KMS-11 (cell line): Measurements from ENCODE around the gene P4HB.

ENCODE experiments used
- H2AFZ ChIP-seq: fragments of 200-600 bp; sonication (generic); 2 replicates; pipeline ENCODE4 v1.6.1; 2016; ENCODE audit warnings: antibody characterized with exemption, mixed run types, low read depth
- H3K27ac ChIP-seq: fragments of 200-600 bp; sonication (generic); 2 replicates; pipeline ENCODE4 v1.6.1; 2016; ENCODE audit warnings: mild to moderate bottlenecking, mixed run types
- H3K27me3 ChIP-seq: fragments of 200-600 bp; sonication (generic); 2 replicates; pipeline ENCODE4 v1.6.1; 2017; ENCODE audit warnings: mild to moderate bottlenecking, low read depth, mixed run types, moderate library complexity; ENCODE audit not compliant: insufficient read depth
- H3K36me3 ChIP-seq: fragments of 200-600 bp; sonication (generic); 2 replicates; pipeline ENCODE4 v1.6.1; 2017; ENCODE audit warnings: mild to moderate bottlenecking, mixed run types; ENCODE audit not compliant: insufficient read depth
- H3K4me1 ChIP-seq: fragments of 200-600 bp; sonication (generic); 2 replicates; pipeline ENCODE4 v1.6.1; 2016; ENCODE audit warnings: mild to moderate bottlenecking, low read depth, mixed run types; ENCODE audit not compliant: poor library complexity, severe bottlenecking
- H3K4me2 ChIP-seq: fragments of 200-600 bp; sonication (generic); 2 replicates; pipeline ENCODE4 v1.7.0; 2016; ENCODE audit warnings: mild to moderate bottlenecking, mixed run types
- H3K4me3 ChIP-seq: fragments of 200-600 bp; sonication (generic); IDR thresholded peaks from 2 replicates; pipeline ENCODE4 v1.6.1; 2017; ENCODE audit warnings: low read depth, low read length, mixed read lengths; ENCODE audit not compliant: insufficient read depth
- H3K79me2 ChIP-seq: fragments of 200-600 bp; sonication (generic); 2 replicates; pipeline ENCODE4 v1.6.1; 2016; ENCODE audit warnings: low read depth, mixed run types; ENCODE audit not compliant: insufficient read depth
- H3K9ac ChIP-seq: fragments of 200-600 bp; sonication (generic); 2 replicates; pipeline ENCODE4 v1.6.1; 2016; ENCODE audit warnings: mild to moderate bottlenecking, mixed run types
- H4K20me1 ChIP-seq: fragments of 200-600 bp; sonication (generic); 2 replicates; pipeline ENCODE4 v1.6.1; 2016; ENCODE audit warnings: mild to moderate bottlenecking, mixed run types; ENCODE audit not compliant: insufficient read depth
- TF ChIP-seq, protein P1 (sequence below): fragments of 200-600 bp; sonication (generic); conservative IDR thresholded peaks from 2 replicates; pipeline ENCODE4 v1.6.1; 2017; ENCODE audit warnings: low read depth, mild to moderate bottlenecking, antibody characterized with exemption, low read length, moderate library complexity, mixed read lengths

P4HB gene

DNA sequence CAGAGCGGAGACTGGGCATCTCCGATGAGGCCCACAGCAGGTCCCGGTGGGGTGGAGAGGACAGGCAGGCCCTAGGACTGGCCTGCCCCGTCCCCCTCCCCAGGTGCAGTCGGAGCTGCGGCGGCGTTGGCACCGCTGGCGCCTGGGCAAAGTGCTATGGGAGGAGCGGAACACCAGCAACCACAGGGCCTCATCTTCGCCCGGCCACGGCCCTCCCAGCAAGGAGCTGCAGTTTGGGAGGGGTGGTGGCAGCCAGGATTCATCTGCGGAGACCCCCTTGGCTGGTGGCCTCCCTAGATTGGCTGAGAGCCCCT lies 47.0 kb downstream of the P4HB start:
- Histone ChIP-seq H3K4me3 (no peak overlapping the region), H3K36me3 (no peaks in the 10 kb centered on the region), H3K9ac (no peak overlapping the region), H3K4me2 (no peak overlapping the region), H3K4me1 (no peaks in the 10 kb centered on the region), H2AFZ (no peak overlapping the region), H4K20me1 (no peaks in the 10 kb centered on the region), H3K27ac (no peak overlapping the region), H3K79me2 (no peaks in the 10 kb centered on the region), H3K27me3 (peaks cover 92% of the 10 kb centered on the region)
- TF ChIP-seq, protein P1, sequence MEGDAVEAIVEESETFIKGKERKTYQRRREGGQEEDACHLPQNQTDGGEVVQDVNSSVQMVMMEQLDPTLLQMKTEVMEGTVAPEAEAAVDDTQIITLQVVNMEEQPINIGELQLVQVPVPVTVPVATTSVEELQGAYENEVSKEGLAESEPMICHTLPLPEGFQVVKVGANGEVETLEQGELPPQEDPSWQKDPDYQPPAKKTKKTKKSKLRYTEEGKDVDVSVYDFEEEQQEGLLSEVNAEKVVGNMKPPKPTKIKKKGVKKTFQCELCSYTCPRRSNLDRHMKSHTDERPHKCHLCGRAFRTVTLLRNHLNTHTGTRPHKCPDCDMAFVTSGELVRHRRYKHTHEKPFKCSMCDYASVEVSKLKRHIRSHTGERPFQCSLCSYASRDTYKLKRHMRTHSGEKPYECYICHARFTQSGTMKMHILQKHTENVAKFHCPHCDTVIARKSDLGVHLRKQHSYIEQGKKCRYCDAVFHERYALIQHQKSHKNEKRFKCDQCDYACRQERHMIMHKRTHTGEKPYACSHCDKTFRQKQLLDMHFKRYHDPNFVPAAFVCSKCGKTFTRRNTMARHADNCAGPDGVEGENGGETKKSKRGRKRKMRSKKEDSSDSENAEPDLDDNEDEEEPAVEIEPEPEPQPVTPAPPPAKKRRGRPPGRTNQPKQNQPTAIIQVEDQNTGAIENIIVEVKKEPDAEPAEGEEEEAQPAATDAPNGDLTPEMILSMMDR = no peak

DNA sequence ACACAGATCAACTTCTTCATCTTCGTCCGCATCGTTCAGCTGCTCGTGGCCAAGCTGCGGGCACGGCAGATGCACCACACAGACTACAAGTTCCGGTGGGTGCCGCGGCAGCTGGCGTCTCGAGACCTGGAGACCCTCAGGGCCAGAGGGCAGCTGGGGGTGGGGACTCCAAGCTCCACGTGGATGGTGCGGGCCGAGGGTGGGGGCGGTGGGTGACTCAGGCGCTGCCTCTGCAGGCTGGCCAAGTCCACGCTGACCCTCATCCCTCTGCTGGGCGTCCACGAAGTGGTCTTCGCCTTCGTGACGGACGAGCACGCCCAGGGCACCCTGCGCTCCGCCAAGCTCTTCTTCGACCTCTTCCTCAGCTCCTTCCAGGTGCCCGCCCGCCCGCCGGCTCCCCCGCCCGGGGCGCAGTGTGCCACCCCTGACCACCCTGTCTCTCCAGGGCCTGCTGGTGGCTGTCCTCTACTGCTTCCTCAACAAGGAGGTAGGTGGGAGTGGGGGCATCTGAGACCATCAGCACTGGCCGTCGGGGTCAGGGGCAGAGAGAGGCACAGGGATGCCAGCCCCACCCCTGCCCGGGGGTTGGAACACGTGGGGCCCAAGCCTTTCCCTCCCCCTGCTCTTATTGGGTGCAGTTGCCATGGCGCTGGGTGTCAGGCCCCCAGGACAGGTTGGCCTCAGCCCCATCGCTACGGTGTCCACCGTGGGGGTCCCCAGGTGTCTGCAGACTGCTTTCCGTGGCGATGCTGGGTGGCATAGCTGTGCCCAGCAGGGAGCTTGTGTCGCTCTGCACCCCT lies 47.6 kb downstream of the P4HB start:
- Histone ChIP-seq H3K4me3 (no peak overlapping the region), H3K9ac (no peak overlapping the region), H3K27ac (no peak overlapping the region), H3K4me1 (no peaks in the 10 kb centered on the region), H3K4me2 (no peak overlapping the region), H2AFZ (no peak overlapping the region), H3K27me3 (peaks cover 92% of the 10 kb centered on the region), H4K20me1 (no peaks in the 10 kb centered on the region), H3K36me3 (no peaks in the 10 kb centered on the region), H3K79me2 (no peaks in the 10 kb centered on the region)
- TF ChIP-seq, protein P1 = no peak

DNA sequence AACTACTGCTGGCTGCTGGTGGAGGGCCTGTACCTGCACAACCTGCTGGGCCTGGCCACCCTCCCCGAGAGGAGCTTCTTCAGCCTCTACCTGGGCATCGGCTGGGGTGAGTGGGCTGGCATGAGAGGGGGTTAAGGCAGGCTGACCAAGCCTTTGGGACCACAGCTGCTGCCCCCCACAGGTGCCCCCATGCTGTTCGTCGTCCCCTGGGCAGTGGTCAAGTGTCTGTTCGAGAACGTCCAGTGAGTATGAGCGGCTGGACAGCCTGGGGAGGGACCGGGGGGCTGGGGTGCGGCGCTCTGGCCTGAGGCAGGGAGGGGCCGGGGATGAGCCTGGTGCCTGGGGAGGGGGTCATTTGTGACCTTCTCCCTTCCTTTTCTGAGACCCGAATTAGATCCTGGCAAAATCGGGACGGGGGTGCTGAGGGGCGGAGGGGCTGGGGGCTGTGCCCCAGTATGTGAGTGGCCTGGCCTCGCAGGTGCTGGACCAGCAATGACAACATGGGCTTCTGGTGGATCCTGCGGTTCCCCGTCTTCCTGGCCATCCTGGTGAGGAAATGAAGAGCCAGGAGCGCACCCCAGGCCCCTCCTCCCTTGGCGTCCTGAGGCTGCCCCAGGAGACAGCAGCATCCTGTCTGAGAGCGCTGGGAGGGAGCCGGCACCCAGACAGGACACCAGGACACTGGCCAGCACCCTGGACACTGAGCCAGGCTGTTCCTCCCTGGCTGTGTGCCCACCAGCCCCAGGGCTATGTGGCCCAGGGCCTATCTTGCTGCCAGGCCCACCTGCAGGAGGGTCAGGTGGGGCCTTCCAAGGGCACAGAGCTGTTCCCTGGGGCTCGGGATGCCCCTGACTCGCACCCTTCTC lies 48.4 kb downstream of the P4HB start:
- H3K27me3 ChIP-seq = peaks cover 92% of the 10 kb centered on the region
- H3K4me2 ChIP-seq = no peak overlapping the region
- no peak overlapping the region for H3K9ac ChIP-seq
- no peaks in the 10 kb centered on the region for H3K36me3 ChIP-seq
- TF ChIP-seq, protein P1 = no peak
- H3K79me2 ChIP-seq = no peaks in the 10 kb centered on the region
- H3K4me1 ChIP-seq = no peaks in the 10 kb centered on the region
- no peaks in the 10 kb centered on the region for H4K20me1 ChIP-seq
- no peak overlapping the region for H2AFZ ChIP-seq
- H3K4me3 ChIP-seq = no peak overlapping the region
- no peak overlapping the region for H3K27ac ChIP-seq

DNA sequence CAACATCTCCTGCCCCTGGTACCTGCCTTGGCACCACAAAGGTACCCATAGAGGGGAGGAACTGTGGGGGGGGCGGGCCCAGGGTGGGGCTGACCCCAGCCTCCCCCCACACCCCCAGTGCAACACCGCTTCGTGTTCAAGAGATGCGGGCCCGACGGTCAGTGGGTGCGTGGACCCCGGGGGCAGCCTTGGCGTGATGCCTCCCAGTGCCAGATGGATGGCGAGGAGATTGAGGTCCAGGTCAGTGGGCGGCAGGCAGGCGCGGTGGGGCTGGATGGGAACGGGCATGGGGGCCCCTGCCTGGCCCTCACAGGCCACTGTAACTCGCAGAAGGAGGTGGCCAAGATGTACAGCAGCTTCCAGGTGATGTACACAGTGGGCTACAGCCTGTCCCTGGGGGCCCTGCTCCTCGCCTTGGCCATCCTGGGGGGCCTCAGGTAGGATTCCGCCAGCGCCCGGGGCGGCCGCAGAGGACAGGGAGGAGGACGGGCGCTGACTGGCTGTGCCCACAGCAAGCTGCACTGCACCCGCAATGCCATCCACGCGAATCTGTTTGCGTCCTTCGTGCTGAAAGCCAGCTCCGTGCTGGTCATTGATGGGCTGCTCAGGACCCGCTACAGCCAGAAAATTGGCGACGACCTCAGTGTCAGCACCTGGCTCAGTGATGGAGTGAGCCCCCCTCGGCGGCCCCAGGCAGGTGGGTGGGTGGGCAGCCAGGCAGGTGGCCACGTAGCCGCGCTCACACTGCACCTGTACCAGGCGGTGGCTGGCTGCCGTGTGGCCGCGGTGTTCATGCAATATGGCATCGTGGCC lies 49.2 kb downstream of the P4HB start:
- Histone ChIP-seq H3K79me2 (no peaks in the 10 kb centered on the region), H2AFZ (no peak overlapping the region), H4K20me1 (no peaks in the 10 kb centered on the region), H3K9ac (no peak overlapping the region), H3K4me1 (no peaks in the 10 kb centered on the region), H3K27ac (no peak overlapping the region), H3K36me3 (no peaks in the 10 kb centered on the region), H3K27me3 (peaks cover 92% of the 10 kb centered on the region), H3K4me3 (no peak overlapping the region), H3K4me2 (no peak overlapping the region)
- TF ChIP-seq, protein P1 = no peak
